ENCODE results near the gene NAALAD2. TPM values are rescaled to one million over a fixed set of nuclear protein-coding genes. Genes with fewer than 3 reads are reported as not detected.

NAALAD2 gene
- total RNA-seq, 1 experiment from 2014 or later, result 3.9 TPM

Other genes with a start within 250 kb of the NAALAD2 start
- gene TRIM49D1, start 212.4 kb upstream of the NAALAD2 start, total RNA-seq (2021), result not detected in 2 replicates
- gene TRIM49D2, start 210.6 kb upstream of the NAALAD2 start, total RNA-seq (2021), result not detected in 2 replicates
- not detected in 2 replicates for gene TRIM64, start 168.6 kb upstream of the NAALAD2 start, total RNA-seq (2021)
- gene TRIM49C, start 103.6 kb upstream of the NAALAD2 start, total RNA-seq (2021), result not detected in 2 replicates
- not detected in 2 replicates for gene UBTFL1, start 48.7 kb upstream of the NAALAD2 start, total RNA-seq (2021)
- 186 and 244 TPM in 2 replicates for gene CHORDC1, start 88.4 kb downstream of the NAALAD2 start, total RNA-seq (2021)